GM19395 (cell line): ENCODE measurements around the gene ZNF639.
"Not testable (repeated sequence)": the region's sequence is repeated elsewhere in the genome, so short reads cannot be mapped to it uniquely, and the experiment has no call there.

Source experiments
- ATAC-seq: cut with Tn5 transposase; IDR thresholded peaks from one replicate; pipeline ENCODE4 v1.9.1; 2021; ENCODE audit warnings: mild to moderate bottlenecking, moderate library complexity; ENCODE audit not compliant: unreplicated experiment

Gene ZNF639

GRCh38 chr3:179322286-179323196 is at the start of gene ZNF639:
Gene ZNF639 (plus strand): TSS chr3:179323031. CDS start chr3:179328294, 5,263 bp downstream.
- ATAC-seq: peak; percentile 70

- not testable (repeated sequence) for ATAC-seq
These were observed 48.4 kb upstream of the ZNF639 start for GRCh38 chr3:179274434-179274833.

GRCh38 chr3:179276001-179276400 is 46.8 kb upstream of the ZNF639 start:
- ATAC-seq: no peak

GRCh38 chr3:179276743-179277142 is 46.1 kb upstream of the ZNF639 start:
- no peak for ATAC-seq

GRCh38 chr3:179278151-179278550 is 44.7 kb upstream of the ZNF639 start:
- no peak for ATAC-seq

GRCh38 chr3:179278932-179279693 is 43.7 kb upstream of the ZNF639 start:
- ATAC-seq: no peak

- no peak for ATAC-seq
These were observed 43.0 kb upstream of the ZNF639 start for GRCh38 chr3:179279837-179280236.

- no peak for ATAC-seq
These were observed 41.0 kb upstream of the ZNF639 start for GRCh38 chr3:179281825-179282224.

GRCh38 chr3:179286331-179286730 is 36.5 kb upstream of the ZNF639 start:
- ATAC-seq: no peak

- no peak for ATAC-seq
These were observed 34.0 kb upstream of the ZNF639 start for GRCh38 chr3:179288845-179289244.

GRCh38 chr3:179289295-179289694 is 33.5 kb upstream of the ZNF639 start:
- no peak for ATAC-seq

GRCh38 chr3:179292450-179292849 is 30.4 kb upstream of the ZNF639 start:
- no peak for ATAC-seq

GRCh38 chr3:179297971-179298725 is 24.7 kb upstream of the ZNF639 start:
- no peak for ATAC-seq

GRCh38 chr3:179299316-179299715 is 23.5 kb upstream of the ZNF639 start:
- ATAC-seq: no peak

GRCh38 chr3:179299999-179300613 is 22.7 kb upstream of the ZNF639 start:
- ATAC-seq: peak; percentile 78

GRCh38 chr3:179301645-179302044 is 21.2 kb upstream of the ZNF639 start:
- no peak for ATAC-seq

GRCh38 chr3:179302111-179302510 is 20.7 kb upstream of the ZNF639 start:
- no peak for ATAC-seq

- ATAC-seq: no peak
These were observed 18.2 kb upstream of the ZNF639 start for GRCh38 chr3:179304605-179305004.

GRCh38 chr3:179307362-179307761 is 15.5 kb upstream of the ZNF639 start:
- not testable (repeated sequence) for ATAC-seq

- no peak for ATAC-seq
These were observed 14.8 kb upstream of the ZNF639 start for GRCh38 chr3:179308001-179308400.
